GM21367 (cell line): ENCODE results near the gene CHRFAM7A.
"Not testable (repeated sequence)": the region's sequence is repeated elsewhere in the genome, so short reads cannot be mapped to it uniquely, and the experiment has no call there.

Experiments
- ATAC-seq: cut with Tn5 transposase; IDR thresholded peaks from one replicate; pipeline ENCODE4 v1.9.1; 2021; ENCODE audit not compliant: unreplicated experiment

The CHRFAM7A gene

DNA sequence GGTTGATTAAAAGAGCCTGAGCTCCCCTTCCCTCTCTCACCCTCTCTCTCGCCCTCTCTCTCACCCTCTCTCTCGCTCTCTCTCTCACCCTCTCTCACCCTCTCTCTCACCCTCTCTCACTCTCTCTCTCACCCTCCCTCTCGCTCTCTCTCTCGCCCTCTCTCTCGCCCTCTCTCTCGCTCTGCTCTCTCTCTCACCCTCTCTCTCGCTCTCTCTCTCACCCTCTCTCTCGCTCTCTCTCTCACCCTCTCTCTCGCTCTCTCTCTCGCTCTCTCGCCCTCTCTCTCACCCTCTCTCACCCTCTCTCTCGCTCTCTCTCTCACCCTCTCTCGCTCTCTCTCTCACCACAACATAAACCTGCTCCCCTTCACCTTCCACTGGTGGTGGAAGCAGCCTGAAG lies 67.2 kb downstream of the CHRFAM7A start:
- not testable (repeated sequence) for ATAC-seq

DNA sequence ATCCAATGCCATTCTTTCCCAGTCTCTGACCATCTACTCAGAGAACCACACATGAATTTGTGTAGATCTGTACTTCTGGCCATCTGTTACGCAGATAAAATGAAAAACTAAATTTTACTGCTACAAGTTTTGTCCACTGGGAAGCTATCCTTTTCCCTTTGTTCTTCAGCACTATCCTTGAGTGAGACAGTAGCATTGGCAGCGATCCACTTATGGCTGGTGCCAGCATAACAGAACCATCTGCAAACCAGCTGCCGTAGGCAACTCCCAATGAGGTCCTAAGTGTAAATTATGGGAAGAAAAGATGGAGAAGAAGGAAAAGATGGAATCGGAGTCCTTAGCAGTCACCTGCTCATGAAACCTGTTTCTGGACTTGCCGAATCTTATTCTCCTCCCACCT lies 72.3 kb downstream of the CHRFAM7A start:
- not testable (repeated sequence) for ATAC-seq

- ATAC-seq = not testable (repeated sequence)
Observed at GRCh38 chr15:30315704-30316103, 77.6 kb downstream of the CHRFAM7A start.

- not testable (repeated sequence) for ATAC-seq
Observed at GRCh38 chr15:30310575-30310974, 82.8 kb downstream of the CHRFAM7A start.
